HG02588 (cell line): ENCODE measurements around the gene LINC01488.

ENCODE experiments used
- ATAC-seq: cut with Tn5 transposase; IDR thresholded peaks from one replicate; pipeline ENCODE4 v1.9.1; 2021; ENCODE audit warnings: mild to moderate bottlenecking, moderate library complexity; ENCODE audit not compliant: unreplicated experiment

Gene LINC01488

GRCh38 chr11:69462106-69462951 lies 19.1 kb upstream of the LINC01488 start:
- ATAC-seq: no peak

GRCh38 chr11:69463181-69463994 lies 18.1 kb upstream of the LINC01488 start:
- no peak for ATAC-seq

GRCh38 chr11:69463995-69464960 lies 17.2 kb upstream of the LINC01488 start:
- ATAC-seq: no peak

GRCh38 chr11:69465236-69466000 lies 16.0 kb upstream of the LINC01488 start:
- no peak for ATAC-seq

GRCh38 chr11:69466039-69466438 lies 15.4 kb upstream of the LINC01488 start:
- no peak for ATAC-seq

GRCh38 chr11:69467196-69467595 lies 14.3 kb upstream of the LINC01488 start:
- ATAC-seq: no peak

GRCh38 chr11:69467646-69468045 lies 13.8 kb upstream of the LINC01488 start:
- ATAC-seq: no peak

- ATAC-seq: no peak
These were observed 13.2 kb upstream of the LINC01488 start for GRCh38 chr11:69468221-69468620.

GRCh38 chr11:69468911-69469885 lies 12.3 kb upstream of the LINC01488 start:
- no peak for ATAC-seq

GRCh38 chr11:69470301-69470700 lies 11.2 kb upstream of the LINC01488 start:
- no peak for ATAC-seq

GRCh38 chr11:69470793-69471728 lies 10.4 kb upstream of the LINC01488 start:
- no peak for ATAC-seq

- ATAC-seq: no peak
These were observed 9.5 kb upstream of the LINC01488 start for GRCh38 chr11:69471729-69472540.

GRCh38 chr11:69472541-69473275 lies 8.8 kb upstream of the LINC01488 start:
- no peak for ATAC-seq

- ATAC-seq: no peak
These were observed 8.1 kb upstream of the LINC01488 start for GRCh38 chr11:69473276-69473845.

- ATAC-seq: no peak
These were observed 6.7 kb upstream of the LINC01488 start for GRCh38 chr11:69474736-69475135.
